Right lobe of liver (tissue), 6 donors: Measurements from ENCODE around the gene ZSCAN12. TPM values are rescaled to one million over a fixed set of nuclear protein-coding genes. Genes with fewer than 3 reads are reported as not detected.

Experiments
- ATAC-seq, 4 donors: fragments of 200-7000 bp; cut with Tn5 transposase; one replicate each; pipeline ENCODE4 v1.9.1; 2020; ENCODE audit warnings: mild to moderate bottlenecking in 4 of 4, moderate library complexity in 4 of 4
- DNase-seq, 3 donors: peaks; one replicate each; pipeline ENCODE4 v3.0.0-alpha.2; 2020
- H3K27ac ChIP-seq, 3 donors: fragments of 200-600 bp; one replicate each; pipeline ENCODE4 v1.8.0; 2022
- H3K27me3 ChIP-seq, 2 donors: fragments of 200-600 bp; one replicate each; pipeline ENCODE4 v1.8.0; 2022
- H3K36me3 ChIP-seq, 4 donors: fragments of 200-600 bp; sonication (generic) in 1 of 4; one replicate each; pipeline versions ENCODE4 v1.5.1 to v1.8.0; 2017 to 2022; ENCODE audit warnings: control low read depth in 1 of 4
- H3K4me1 ChIP-seq, 4 donors: fragments of 200-600 bp; sonication (generic) in 1 of 4; one replicate each; pipeline versions ENCODE4 v1.5.1 to v1.8.0; 2017 to 2022; ENCODE audit warnings: control low read depth in 1 of 4
- H3K4me3 ChIP-seq, 3 donors: fragments of 200-600 bp; one replicate each; pipeline ENCODE4 v1.8.0; 2022
- H3K9me3 ChIP-seq, 4 donors: fragments of 200-600 bp; sonication (generic) in 1 of 4; one replicate each; pipeline versions ENCODE4 v1.5.1 to v1.8.0; 2017 to 2022; ENCODE audit warnings: control low read depth in 1 of 4
- POLR2A ChIP-seq: fragments of 450-650 bp; IDR thresholded peaks from one replicate; pipeline ENCODE4 v1.6.1; 2017; ENCODE audit warnings: antibody characterized with exemption, mild to moderate bottlenecking
- WGBS: methylation state at CpG from one replicate; pipeline ENCODE4 v1.1.6; 2018; ENCODE audit warnings: low coverage, low lambda C conversion rate; ENCODE audit not compliant: insufficient coverage; ENCODE audit errors: missing lambda C conversion rate; 5-methylcytosine and 5-hydroxymethylcytosine counted together
- intact Hi-C, 2 donors: fragments of 100-400 bp; cut with DNase I; formaldehyde crosslinking; loops; one replicate each; pipeline versions ENCODE4 v1.11.2 to v1.14.1; 2022
- total RNA-seq, 6 experiments: library from RNA; depleted of rRNA in 2 of 6; stranded (reverse); fragments of >200 nt in 2 of 6; fragmentation: NEBNext Ultra II Directional in 3 of 6; extraction: Animal tissue kit (Norgen Biotek cat#: 25700) in 3 of 6; gene quantifications; one replicate each; pipeline versions ENCODE4 v1.1.0 to v1.2.4, GENCODE V29; 2016 to 2023
- TF ChIP-seq, protein P1 (sequence below), 4 donors: fragments of 200-600 bp in 3 of 4; fragments of 450-650 bp in 1 of 4; IDR thresholded peaks; one replicate each; pipeline versions ENCODE4 v1.5.1 to v1.8.0; 2016 to 2022; ENCODE audit warnings: antibody characterized with exemption in 4 of 4, mild to moderate bottlenecking in 2 of 4
- donor health status: DM: no; HTN: yes; CAD: no.
- donor health status: DM: no; HTN: no; CAD: no.
- donor health status: DM: no; HTN: no; CAD: no.
- donor health status: DM: no; HTN: yes; CAD: no.
- donor health status: DM: no; HTN: yes; CAD: no.

The ZSCAN12 gene
- total RNA-seq, 6 experiments from 2014 or later, result 1.4 to 1.6 (median 1.5) TPM

DNA sequence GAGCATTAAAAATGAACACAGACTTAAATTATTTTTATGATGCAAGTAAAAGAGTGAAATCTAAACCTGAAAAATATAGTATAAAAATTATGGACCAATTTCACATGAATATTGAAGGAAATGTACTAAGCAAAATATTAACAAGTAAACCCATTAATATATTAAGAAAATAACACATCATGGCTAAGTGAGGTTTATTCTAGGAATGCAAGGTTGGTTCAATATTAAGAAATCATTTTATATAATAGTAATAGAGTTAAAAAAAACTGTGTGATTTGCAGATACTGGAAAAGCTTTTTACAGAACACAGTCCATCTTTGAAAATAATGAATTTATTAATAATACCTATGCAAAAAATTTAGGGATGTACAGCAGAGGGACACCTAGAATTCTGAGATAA, 20.9 kb downstream of the ZSCAN12 start:
- intact Hi-C loops, result no loop called here
- TF ChIP-seq POLR2A, result no peak
- TF ChIP-seq, protein P1, sequence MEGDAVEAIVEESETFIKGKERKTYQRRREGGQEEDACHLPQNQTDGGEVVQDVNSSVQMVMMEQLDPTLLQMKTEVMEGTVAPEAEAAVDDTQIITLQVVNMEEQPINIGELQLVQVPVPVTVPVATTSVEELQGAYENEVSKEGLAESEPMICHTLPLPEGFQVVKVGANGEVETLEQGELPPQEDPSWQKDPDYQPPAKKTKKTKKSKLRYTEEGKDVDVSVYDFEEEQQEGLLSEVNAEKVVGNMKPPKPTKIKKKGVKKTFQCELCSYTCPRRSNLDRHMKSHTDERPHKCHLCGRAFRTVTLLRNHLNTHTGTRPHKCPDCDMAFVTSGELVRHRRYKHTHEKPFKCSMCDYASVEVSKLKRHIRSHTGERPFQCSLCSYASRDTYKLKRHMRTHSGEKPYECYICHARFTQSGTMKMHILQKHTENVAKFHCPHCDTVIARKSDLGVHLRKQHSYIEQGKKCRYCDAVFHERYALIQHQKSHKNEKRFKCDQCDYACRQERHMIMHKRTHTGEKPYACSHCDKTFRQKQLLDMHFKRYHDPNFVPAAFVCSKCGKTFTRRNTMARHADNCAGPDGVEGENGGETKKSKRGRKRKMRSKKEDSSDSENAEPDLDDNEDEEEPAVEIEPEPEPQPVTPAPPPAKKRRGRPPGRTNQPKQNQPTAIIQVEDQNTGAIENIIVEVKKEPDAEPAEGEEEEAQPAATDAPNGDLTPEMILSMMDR (IDR thresholded peaks at IDR 0.05), result no peak
- H3K36me3 ChIP-seq, result peaks cover 0 to 3% (median 0%) of the 10 kb centered on the region in 4 donors

DNA sequence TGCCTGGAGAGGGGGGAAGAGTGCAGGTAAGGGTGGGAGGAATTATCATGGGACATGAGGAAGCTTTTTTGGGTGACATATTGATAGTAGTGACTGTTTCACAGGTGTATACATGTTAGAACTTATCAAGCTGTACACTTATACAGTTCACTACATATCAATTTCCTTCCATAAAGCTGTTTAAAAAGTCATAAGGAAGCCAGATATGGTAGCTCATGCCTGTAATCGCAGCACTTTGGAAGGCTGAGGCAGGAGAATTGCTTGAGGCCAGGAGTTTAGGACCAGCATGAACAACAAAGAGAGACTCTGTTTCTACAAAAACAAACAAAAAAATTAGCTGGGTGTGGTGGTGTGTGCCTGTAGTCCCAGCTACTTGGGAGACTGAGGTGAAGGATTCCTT, 21.7 kb downstream of the ZSCAN12 start:
- 100% methylated on average over 1 of the region's 1 CpG for WGBS
- H3K9me3 ChIP-seq, result no peaks in the 10 kb centered on the region
- TF ChIP-seq POLR2A, result no peak
- TF ChIP-seq, protein P1 (IDR thresholded peaks at IDR 0.05), result no peak
- no peaks in the 10 kb centered on the region for H3K27me3 ChIP-seq
- intact Hi-C loops, result no loop called here
- no peak overlapping the region for H3K4me3 ChIP-seq
- DNase-seq (no peak), ATAC-seq (no peak)
- H3K36me3 ChIP-seq, result peaks cover 0 to 3% (median 0%) of the 10 kb centered on the region in 4 donors
- peaks cover 0 to 4% (median 0%) of the 10 kb centered on the region in 4 donors for H3K4me1 ChIP-seq
- no peak overlapping the region for H3K27ac ChIP-seq

More for the DNA sequence above, 20.9 kb downstream of the ZSCAN12 start:
- Histone ChIP-seq H3K9me3 (no peaks in the 10 kb centered on the region), H3K4me3 (no peak overlapping the region), H3K4me1 (peaks cover 0 to 5% (median 0%) of the 10 kb centered on the region in 4 donors), H3K27me3 (no peaks in the 10 kb centered on the region), H3K27ac (no peak overlapping the region)
- ATAC-seq, result no peak
- DNase-seq, result no peak

DNA sequence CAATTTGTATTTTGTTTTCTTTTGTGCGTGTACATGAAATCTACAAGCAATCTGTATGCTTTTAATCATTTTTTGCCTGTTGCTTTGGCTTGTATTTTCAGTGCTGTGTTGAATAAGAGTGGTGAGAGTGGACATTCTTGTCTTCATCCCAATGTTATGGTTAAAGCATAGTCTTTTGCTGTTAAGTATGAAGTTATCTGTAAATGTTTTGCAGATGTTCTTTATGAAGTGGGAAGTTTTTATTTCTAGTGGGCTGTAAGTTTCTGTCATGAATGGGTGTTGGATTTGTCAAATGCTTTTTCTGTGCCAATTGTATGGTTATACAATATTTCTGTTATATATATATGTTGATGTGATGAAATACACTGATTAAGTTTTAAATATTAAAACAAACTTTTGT, 25.6 kb downstream of the ZSCAN12 start:
- no peak for TF ChIP-seq POLR2A
- TF ChIP-seq, protein P1 (IDR thresholded peaks at IDR 0.05), result no peak
- 86% methylated on average over 1 of the region's 1 CpG for WGBS
- H3K4me3 ChIP-seq, result no peak overlapping the region
- no peak overlapping the region for H3K27ac ChIP-seq
- ATAC-seq (no peak), DNase-seq (no peak)
- no peaks in the 10 kb centered on the region for H3K9me3 ChIP-seq
- intact Hi-C loops, result no loop called here
- H3K36me3 ChIP-seq, result no peaks in the 10 kb centered on the region
- H3K4me1 ChIP-seq, result no peaks in the 10 kb centered on the region
- H3K27me3 ChIP-seq, result no peaks in the 10 kb centered on the region

DNA sequence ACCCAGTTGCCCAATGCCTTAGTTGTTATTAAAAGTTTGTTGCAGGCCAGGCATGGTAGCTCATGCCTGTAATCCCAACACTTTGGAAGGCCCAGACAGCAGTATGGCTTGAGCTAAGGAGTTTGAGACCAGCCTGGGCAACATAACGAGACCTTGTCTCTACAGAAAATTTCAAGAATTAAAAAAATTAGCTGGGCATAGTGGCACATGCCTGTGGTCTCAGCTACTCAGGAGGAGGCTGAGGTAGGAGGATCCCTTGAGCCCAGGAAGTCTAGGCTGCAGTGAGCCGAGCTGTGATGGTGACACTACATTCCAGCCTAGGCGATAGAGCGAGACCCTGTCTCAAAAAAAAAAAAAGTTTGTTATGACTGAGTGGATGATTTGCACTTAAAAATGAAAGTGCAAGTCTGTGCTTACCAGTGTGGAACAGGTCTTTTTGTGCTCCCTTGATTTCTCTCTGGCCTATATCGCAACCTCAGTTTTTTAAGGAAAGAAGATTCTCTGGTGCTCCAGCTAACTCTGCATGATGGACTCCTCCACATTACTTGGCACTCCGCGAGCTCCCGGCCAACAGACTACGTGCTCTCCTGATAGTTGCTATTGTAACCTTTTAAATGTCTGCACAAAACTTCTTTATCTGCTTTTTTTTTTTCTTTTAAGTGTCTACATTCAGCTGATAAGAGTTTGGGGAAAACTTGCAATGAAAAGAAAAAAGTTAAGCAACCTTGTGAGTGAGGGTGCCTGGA, 27.7 kb downstream of the ZSCAN12 start:
- WGBS, result 82% methylated on average over 8 of the region's 9 CpGs
- Histone ChIP-seq H3K36me3 (no peaks in the 10 kb centered on the region), H3K9me3 (no peaks in the 10 kb centered on the region), H3K4me3 (no peak overlapping the region), H3K4me1 (no peaks in the 10 kb centered on the region), H3K27ac (no peak overlapping the region), H3K27me3 (no peaks in the 10 kb centered on the region)
- TF ChIP-seq POLR2A, result no peak
- TF ChIP-seq, protein P1 (IDR thresholded peaks at IDR 0.05), result no peak
- no peak for ATAC-seq
- no peak for DNase-seq
- intact Hi-C loops, result no loop called here
